Endodermal cell (in vitro differentiated cells): ENCODE results near the gene ARHGAP1. TPM values are rescaled to one million over a fixed set of nuclear protein-coding genes. Genes with fewer than 3 reads are reported as not detected.

Source experiments
- DNase-seq: peaks from one replicate; pipeline ENCODE4 v3.0.0-alpha.2; 2017
- H3K27ac ChIP-seq: 2 replicates; pipeline ENCODE4 v1.5.1; 2013; ENCODE audit warnings: mild to moderate bottlenecking, low read depth, low read length, moderate library complexity
- H3K27me3 ChIP-seq: 2 replicates; pipeline ENCODE4 v1.6.1; 2013; ENCODE audit warnings: mild to moderate bottlenecking, low read length, moderate library complexity; ENCODE audit not compliant: insufficient read depth, control insufficient read depth, poor library complexity, severe bottlenecking
- H3K36me3 ChIP-seq: 2 replicates; pipeline ENCODE4 v1.7.0; 2013; ENCODE audit warnings: mild to moderate bottlenecking, low read length, moderate library complexity; ENCODE audit not compliant: control insufficient read depth, insufficient read depth
- H3K4me1 ChIP-seq: one replicate; pipeline ENCODE4 v1.7.0; 2013; ENCODE audit warnings: low read length; ENCODE audit not compliant: control insufficient read depth, insufficient read depth
- H3K4me3 ChIP-seq: 2 replicates; pipeline ENCODE4 v1.5.1; 2013; ENCODE audit warnings: mild to moderate bottlenecking, low read length, moderate library complexity
- H3K9ac ChIP-seq: 2 replicates; pipeline ENCODE4 v1.6.1; 2013; ENCODE audit warnings: mild to moderate bottlenecking, low read length, moderate library complexity; ENCODE audit not compliant: poor library complexity, severe bottlenecking; ENCODE audit errors: extremely low read depth
- H3K9me3 ChIP-seq: 2 replicates; pipeline ENCODE4 v1.6.1; 2013; ENCODE audit warnings: mild to moderate bottlenecking, low read length, moderate library complexity; ENCODE audit not compliant: control insufficient read depth
- H3K27ac Mint-ChIP-seq: 2 replicates; pipeline ENCODE4 v1.8.0; 2020; ENCODE audit warnings: mixed read lengths
- H3K27me3 Mint-ChIP-seq: 2 replicates; pipeline ENCODE4 v1.8.0; 2021; ENCODE audit warnings: mild to moderate bottlenecking, mixed read lengths; ENCODE audit not compliant: insufficient read depth
- H3K36me3 Mint-ChIP-seq: 2 replicates; pipeline ENCODE4 v1.8.0; 2020; ENCODE audit warnings: low read depth, mixed read lengths
- H3K4me1 Mint-ChIP-seq: 2 replicates; pipeline ENCODE4 v1.8.0; 2020; ENCODE audit warnings: mixed read lengths
- H3K4me3 Mint-ChIP-seq: 2 replicates; pipeline ENCODE4 v1.8.0; 2020; ENCODE audit warnings: mild to moderate bottlenecking, moderate library complexity, mixed read lengths
- H3K9me3 Mint-ChIP-seq: 2 replicates; pipeline ENCODE4 v1.8.0; 2020; ENCODE audit warnings: mild to moderate bottlenecking, mixed read lengths
- CTCF ChIP-seq: fragments of 200-600 bp; sonication (generic); conservative IDR thresholded peaks from 2 replicates; pipeline ENCODE4 v1.5.0; 2021; ENCODE audit warnings: antibody characterized with exemption, mild to moderate bottlenecking
- WGBS, 2 experiments: methylation state at CpG; one replicate each; pipeline versions ENCODE4 v1.1.5 to v1.1.7; 2013; ENCODE audit warnings: missing lambda C conversion rate in 2 of 2, mixed read lengths in 1 of 2; ENCODE audit not compliant: insufficient coverage in 1 of 2, insufficient read length in 1 of 2; 5-methylcytosine and 5-hydroxymethylcytosine counted together
- total RNA-seq, 2 donors: library from RNA; stranded (reverse); fragmentation: NEBNext Ultra II Directional in 1 of 2; extraction: Animal tissue kit (Norgen Biotek cat#: 25700) in 1 of 2; gene quantifications; 2 replicates in 1 of 2; 3 replicates in 1 of 2; pipeline ENCODE4 v1.2.1, GENCODE V29; 2021

The ARHGAP1 gene
- total RNA-seq, 2 donors from 2014 or later, result 53.4 to 56.6 TPM

DNA sequence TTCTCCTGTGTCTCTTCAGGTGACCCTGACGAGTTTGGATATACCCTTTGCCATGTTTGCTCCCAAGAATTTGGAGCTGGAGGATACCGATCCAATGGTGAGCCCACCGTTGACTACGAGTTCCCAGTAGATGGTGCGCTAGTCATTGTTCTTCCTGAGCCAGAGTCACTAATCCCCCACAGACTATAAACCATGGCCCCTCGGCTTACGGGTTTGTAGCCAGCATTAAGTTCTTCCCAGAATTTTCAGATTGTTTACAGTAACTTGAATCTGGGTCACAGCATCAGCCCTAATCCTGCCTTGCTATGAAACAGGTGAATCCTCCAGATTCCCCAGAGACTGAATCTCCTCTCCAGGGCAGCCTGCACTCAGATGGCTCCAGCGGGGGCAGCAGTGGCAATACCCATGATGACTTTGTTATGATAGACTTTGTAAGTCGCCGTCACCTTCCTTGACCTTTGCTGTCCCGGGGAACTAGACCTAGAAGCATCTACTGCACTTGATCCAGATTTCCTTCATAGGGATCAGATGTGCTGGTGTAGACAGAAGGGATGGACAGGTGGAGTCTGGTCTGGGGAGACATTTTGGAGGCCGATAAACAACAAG, 31.8 kb downstream of the ARHGAP1 start:
- Histone ChIP-seq H3K9ac (no peak overlapping the region), H3K4me3 (no peak overlapping the region), H3K9me3 (no peaks in the 10 kb centered on the region), H3K27ac (no peak overlapping the region), H3K36me3 (peaks cover 82% of the 10 kb centered on the region), H3K4me1 (peaks cover 13% of the 10 kb centered on the region), H3K27me3 (no peaks in the 10 kb centered on the region)
- no peak for TF ChIP-seq CTCF
- Mint-ChIP-seq H3K9me3 (no peaks in the 10 kb centered on the region), H3K27ac (no peak overlapping the region), H3K4me3 (no peak overlapping the region), H3K4me1 (peaks cover 15% of the 10 kb centered on the region), H3K36me3 (peaks cover 75% of the 10 kb centered on the region), H3K27me3 (no peaks in the 10 kb centered on the region)
- DNase-seq, result no peak
- 90 to 97% methylated on average over 12 of the region's 12 CpGs for WGBS, 2 experiments

DNA sequence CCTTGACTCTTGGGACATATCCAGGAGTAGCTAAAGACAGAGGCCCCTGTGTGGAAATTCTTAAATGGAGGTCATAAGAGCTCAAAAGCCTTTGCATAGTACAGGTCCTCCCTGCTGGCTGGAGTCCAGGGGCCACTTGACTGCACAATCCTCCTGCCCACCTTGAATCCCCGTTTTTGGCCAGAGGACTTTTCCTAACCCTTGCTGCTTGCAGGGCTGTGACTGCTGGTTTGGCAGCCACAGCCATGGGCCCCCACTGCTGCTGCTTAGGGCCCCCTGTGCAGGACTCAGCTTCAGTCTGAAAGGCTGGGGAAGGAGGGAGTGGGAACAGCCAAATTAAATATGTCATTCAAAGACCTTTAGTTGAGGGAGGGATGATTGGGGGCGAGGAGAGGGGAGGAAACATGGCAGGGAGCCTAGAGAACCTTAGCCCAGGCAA, 33.4 kb downstream of the ARHGAP1 start:
- 90 to 96% methylated on average over 2 of the region's 2 CpGs for WGBS, 2 experiments

DNA sequence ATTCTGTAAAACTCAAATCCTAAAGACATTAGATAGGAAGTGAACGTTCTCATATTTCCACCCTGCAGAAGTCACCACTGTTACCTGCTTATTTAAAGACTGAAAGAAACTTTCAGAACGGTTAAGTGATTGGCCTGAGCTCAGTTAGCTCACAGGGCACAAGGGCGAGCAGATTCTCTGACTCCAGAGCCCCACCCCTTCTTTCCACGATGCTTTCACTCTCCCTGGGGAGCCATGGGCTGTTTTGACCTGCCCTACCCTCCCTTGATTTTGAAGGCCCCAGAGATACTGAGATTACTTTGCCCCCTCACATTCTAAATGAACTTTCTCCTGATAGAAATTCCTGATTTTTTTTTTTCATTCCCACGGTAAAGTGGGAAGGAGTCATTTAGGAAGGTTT, 33.9 kb downstream of the ARHGAP1 start:
- peaks cover 20% of the 10 kb centered on the region for H3K4me1 Mint-ChIP-seq
- no peak overlapping the region for H3K27ac Mint-ChIP-seq
- TF ChIP-seq CTCF, result no peak
- H3K36me3 ChIP-seq, result peaks cover 77% of the 10 kb centered on the region
- 80 to 93% methylated on average over 4 to 5 of the region's 5 CpGs for WGBS, 2 experiments
- peaks cover 13% of the 10 kb centered on the region for H3K4me1 ChIP-seq
- peaks cover 77% of the 10 kb centered on the region for H3K36me3 Mint-ChIP-seq
- no peak overlapping the region for H3K4me3 ChIP-seq
- no peaks in the 10 kb centered on the region for H3K27me3 Mint-ChIP-seq
- no peak overlapping the region for H3K4me3 Mint-ChIP-seq
- H3K9ac ChIP-seq, result no peak overlapping the region
- no peaks in the 10 kb centered on the region for H3K9me3 ChIP-seq
- H3K9me3 Mint-ChIP-seq, result no peaks in the 10 kb centered on the region
- no peaks in the 10 kb centered on the region for H3K27me3 ChIP-seq
- DNase-seq, result no peak
- H3K27ac ChIP-seq, result no peak overlapping the region

More for the DNA sequence above, 33.4 kb downstream of the ARHGAP1 start:
- no peak for DNase-seq
- Mint-ChIP-seq H3K27me3 (no peaks in the 10 kb centered on the region), H3K4me3 (no peak overlapping the region), H3K4me1 (peaks cover 20% of the 10 kb centered on the region), H3K36me3 (peaks cover 76% of the 10 kb centered on the region), H3K27ac (no peak overlapping the region), H3K9me3 (no peaks in the 10 kb centered on the region)
- peaks cover 13% of the 10 kb centered on the region for H3K4me1 ChIP-seq
- H3K9ac ChIP-seq, result no peak overlapping the region
- no peak for TF ChIP-seq CTCF
- no peaks in the 10 kb centered on the region for H3K9me3 ChIP-seq
- peaks cover 77% of the 10 kb centered on the region for H3K36me3 ChIP-seq
- no peaks in the 10 kb centered on the region for H3K27me3 ChIP-seq
- no peak overlapping the region for H3K4me3 ChIP-seq
- no peak overlapping the region for H3K27ac ChIP-seq
